Measurements from ENCODE around the gene MYO1D. TPM values are rescaled to one million over a fixed set of nuclear protein-coding genes. Genes with fewer than 3 reads are reported as not detected.

The MYO1D gene
- 39.2 and 60.8 TPM in 2 replicates for total RNA-seq

GRCh38 chr17:32876417-32877163, at the start of gene MYO1D:
TSS of gene MYO1D (minus strand) at chr17:32877124. CDS start at chr17:32876872, 252 bp downstream.

DNA sequence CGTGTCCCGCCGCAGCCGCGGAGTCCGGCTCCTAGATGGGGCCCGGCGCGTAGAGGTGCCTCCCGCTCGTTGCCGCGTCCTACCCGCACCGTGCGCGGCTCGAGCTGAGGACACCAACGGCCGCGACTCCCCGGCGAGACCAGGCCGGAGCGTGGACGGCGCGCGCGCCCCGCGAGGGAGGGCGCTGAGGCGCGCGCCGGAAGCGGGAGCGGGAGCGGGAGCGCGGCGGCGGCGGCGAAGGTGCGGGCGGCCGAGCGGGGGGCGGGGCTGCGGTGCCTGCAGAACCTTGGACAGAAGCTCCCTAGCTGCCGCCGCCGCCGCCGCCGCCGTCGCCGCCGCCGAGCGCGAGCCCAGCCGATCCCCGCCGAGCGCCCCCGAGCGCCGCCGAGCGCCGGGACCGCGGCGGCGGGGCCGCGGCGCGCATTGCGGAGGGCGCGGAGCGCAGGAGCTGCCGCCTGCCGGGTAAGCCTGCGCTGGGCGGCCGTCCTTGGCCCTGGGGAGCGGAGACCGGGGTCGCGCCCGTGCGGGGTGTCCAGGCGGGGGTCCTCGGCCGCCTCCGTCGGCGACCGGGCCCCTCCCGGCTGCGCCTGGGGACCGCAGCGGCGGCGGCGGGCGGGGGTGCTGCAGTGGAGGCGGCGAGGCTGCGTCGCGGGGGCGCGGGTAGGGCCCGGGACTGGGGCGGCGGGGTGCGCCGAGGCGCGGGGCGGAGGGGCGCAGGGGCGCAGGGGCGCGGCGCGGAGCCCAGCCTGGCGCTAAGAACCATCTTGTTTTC, 390.0 kb downstream of the MYO1D start, which contains the start of gene CDK5R1:
Gene CDK5R1 (plus strand): TSS at position 293 of the 772 bp plus-strand sequence. CDS start 628 bp downstream, outside the sequence.

GRCh38 chr17:32444301-32445073, 432.4 kb downstream of the MYO1D start, which contains the start of gene PSMD11:
TSS of gene PSMD11 (plus strand) at chr17:32444510. CDS start at chr17:32444524, 14 bp downstream.

Other genes starting within 250 kb of the MYO1D start
- gene TMEM98, start 51.0 kb upstream of the MYO1D start, total RNA-seq, result 47.7 and 57.0 TPM in 2 replicates
- gene SPACA3, start 114.7 kb upstream of the MYO1D start, total RNA-seq, result not detected in 2 replicates

Data from hair follicular keratinocyte (primary cell).